ENCODE data around the gene RNASE7. TPM values are rescaled to one million over a fixed set of nuclear protein-coding genes. Genes with fewer than 3 reads are reported as not detected.

Gene RNASE7
- total RNA-seq, 1 donor from 2014 or later, result 0.86 TPM

GRCh38 chr14:21072781-21073339 lies 30.7 kb downstream of the RNASE7 start:
- no peak for DNase-seq (ENCODE audit: low read depth)
- no peak for TF ChIP-seq CTCF (conservative IDR thresholded peaks at IDR 0.05; ENCODE audit: low read depth, low read length)
- H3K4me3 ChIP-seq (ENCODE audit: low read depth, low read length), result no peak overlapping the region

GRCh38 chr14:21073921-21074320 lies 31.8 kb downstream of the RNASE7 start:
- H3K4me3 ChIP-seq (ENCODE audit: low read depth, low read length), result no peak overlapping the region
- no peak for DNase-seq (ENCODE audit: low read depth)
- no peak for TF ChIP-seq CTCF (conservative IDR thresholded peaks at IDR 0.05; ENCODE audit: low read depth, low read length)

GRCh38 chr14:21074398-21075272 lies 32.5 kb downstream of the RNASE7 start:
- H3K4me3 ChIP-seq (ENCODE audit: low read depth, low read length), result no peak overlapping the region
- no peak for DNase-seq (ENCODE audit: low read depth)
- no peak for TF ChIP-seq CTCF (conservative IDR thresholded peaks at IDR 0.05; ENCODE audit: low read depth, low read length)

GRCh38 chr14:21075719-21076437 lies 33.7 kb downstream of the RNASE7 start:
- no peak overlapping the region for H3K4me3 ChIP-seq (ENCODE audit: low read depth, low read length)
- no peak for DNase-seq (ENCODE audit: low read depth)
- no peak for TF ChIP-seq CTCF (conservative IDR thresholded peaks at IDR 0.05; ENCODE audit: low read depth, low read length)

- TF ChIP-seq CTCF (conservative IDR thresholded peaks at IDR 0.05; ENCODE audit: low read depth, low read length), result no peak
These were observed 35.5 kb downstream of the RNASE7 start for GRCh38 chr14:21077672-21078071.

GRCh38 chr14:21078287-21078686 lies 36.1 kb downstream of the RNASE7 start:
- TF ChIP-seq CTCF (conservative IDR thresholded peaks at IDR 0.05; ENCODE audit: low read depth, low read length), result no peak
- no peak for DNase-seq (ENCODE audit: low read depth)
- no peak overlapping the region for H3K4me3 ChIP-seq (ENCODE audit: low read depth, low read length)

More at GRCh38 chr14:21077672-21078071, 35.5 kb downstream of the RNASE7 start:
- DNase-seq (ENCODE audit: low read depth), result no peak
- H3K4me3 ChIP-seq (ENCODE audit: low read depth, low read length), result no peak overlapping the region
